Measurements from ENCODE around the gene ADPRS. TPM values are rescaled to one million over a fixed set of nuclear protein-coding genes. Genes with fewer than 3 reads are reported as not detected.

The ADPRS gene
- total and polyA plus RNA-seq, 9 of the 15 experiments (the other 6 are each of a cell fraction or from before 2014, with no cell fraction given), result 5.9 to 40.0 (median 27.4) TPM

- TF ChIP-seq HBP1 (CRISPR knock-in tag; IDR thresholded peaks at IDR 0.05) (no peak), LARP7 (IDR thresholded peaks at IDR 0.05) (0 out of 2 replicates have a peak, but pooled peaks have one; percentile 78), ZNF75A (CRISPR knock-in tag; IDR thresholded peaks at IDR 0.05) (no peak), E4F1 (CRISPR knock-in tag; IDR thresholded peaks at IDR 0.05; ENCODE audit: borderline replicate concordance) (no peak), ZNF778 (CRISPR knock-in tag; IDR thresholded peaks at IDR 0.05) (no peak), POLR2B (IDR thresholded peaks at IDR 0.05; ENCODE audit: low read depth, partially characterized antibody) (no peak), SIN3A (IDR thresholded peaks at IDR 0.05; ENCODE audit: borderline replicate concordance in 2 of 2, control insufficient read depth in 1 of 2, low read depth in 2 of 2, low read length in 2 of 2) (peak in 1 of 2 experiments; percentile 65; a peak in 1 of 4 replicates), NR0B1 (IDR thresholded peaks at IDR 0.05; ENCODE audit: partially characterized antibody) (no peak), ZNF175 (CRISPR knock-in tag; IDR thresholded peaks at IDR 0.05; ENCODE audit: low read depth) (no peak), MAX (CRISPR knock-in tag; IDR thresholded peaks at IDR 0.05) (peak; percentile 34; the same call in 1 of the 2 replicates), ZNF316 (IDR thresholded peaks at IDR 0.05) (no peak), ZBTB8A (IDR thresholded peaks at IDR 0.05; ENCODE audit: partially characterized antibody) (no peak), SIN3B (IDR thresholded peaks at IDR 0.05; ENCODE audit: low read depth) (no peak), ELK1 (CRISPR knock-in tag; IDR thresholded peaks at IDR 0.05) (no peak), ZNF639 (CRISPR knock-in tag; conservative IDR thresholded peaks at IDR 0.05 in 1 of 2, IDR thresholded peaks at IDR 0.05 in 1 of 2) (no peak)
Observed at GRCh38 chr1:36099681-36100341, 11.1 kb downstream of the ADPRS start (continued).
